GM12801 (cell line): ENCODE results near the gene SLC4A5.

ENCODE experiments used
- TF ChIP-seq, protein P1 (sequence below): IDR thresholded peaks from one replicate; pipeline ENCODE4 v1.5.1; 2011; ENCODE audit warnings: control low read depth; ENCODE audit not compliant: insufficient read length; ENCODE audit errors: extremely low read depth

SLC4A5 gene

DNA sequence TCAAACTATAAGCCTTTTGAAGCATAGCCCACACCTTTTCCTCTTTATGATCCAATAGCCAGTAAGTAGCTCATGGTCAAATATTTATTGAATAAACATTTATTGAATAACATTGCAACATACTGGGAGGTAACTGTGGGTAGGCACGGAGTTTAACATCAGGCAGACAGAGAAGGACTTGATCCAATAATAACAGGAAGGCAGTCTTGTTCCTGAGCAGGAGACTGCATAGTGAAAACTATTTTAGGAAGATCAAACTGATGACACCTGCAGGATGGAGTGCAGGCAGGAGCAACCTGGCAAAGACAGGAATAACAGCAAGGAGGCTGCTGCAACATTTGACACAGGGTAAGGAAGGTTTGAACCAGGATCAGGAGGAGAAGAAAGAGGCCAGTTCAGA lies 40.0 kb upstream of the SLC4A5 start:
- TF ChIP-seq, protein P1, sequence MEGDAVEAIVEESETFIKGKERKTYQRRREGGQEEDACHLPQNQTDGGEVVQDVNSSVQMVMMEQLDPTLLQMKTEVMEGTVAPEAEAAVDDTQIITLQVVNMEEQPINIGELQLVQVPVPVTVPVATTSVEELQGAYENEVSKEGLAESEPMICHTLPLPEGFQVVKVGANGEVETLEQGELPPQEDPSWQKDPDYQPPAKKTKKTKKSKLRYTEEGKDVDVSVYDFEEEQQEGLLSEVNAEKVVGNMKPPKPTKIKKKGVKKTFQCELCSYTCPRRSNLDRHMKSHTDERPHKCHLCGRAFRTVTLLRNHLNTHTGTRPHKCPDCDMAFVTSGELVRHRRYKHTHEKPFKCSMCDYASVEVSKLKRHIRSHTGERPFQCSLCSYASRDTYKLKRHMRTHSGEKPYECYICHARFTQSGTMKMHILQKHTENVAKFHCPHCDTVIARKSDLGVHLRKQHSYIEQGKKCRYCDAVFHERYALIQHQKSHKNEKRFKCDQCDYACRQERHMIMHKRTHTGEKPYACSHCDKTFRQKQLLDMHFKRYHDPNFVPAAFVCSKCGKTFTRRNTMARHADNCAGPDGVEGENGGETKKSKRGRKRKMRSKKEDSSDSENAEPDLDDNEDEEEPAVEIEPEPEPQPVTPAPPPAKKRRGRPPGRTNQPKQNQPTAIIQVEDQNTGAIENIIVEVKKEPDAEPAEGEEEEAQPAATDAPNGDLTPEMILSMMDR: no peak

- TF ChIP-seq, protein P1: no peak
Observed at GRCh38 chr2:74381751-74382150, 38.5 kb upstream of the SLC4A5 start.

- TF ChIP-seq, protein P1: no peak
Observed at GRCh38 chr2:74379851-74380789, 36.9 kb upstream of the SLC4A5 start, which contains the start of gene DCTN1. Gene DCTN1, minus strand, starts transcription at chr2:74380311. Its CDS starts 274 bp downstream, at chr2:74380037.

- TF ChIP-seq, protein P1: no peak
Observed at GRCh38 chr2:74378007-74378406, 34.8 kb upstream of the SLC4A5 start.

GRCh38 chr2:74375838-74376237 lies 32.6 kb upstream of the SLC4A5 start:
- TF ChIP-seq, protein P1: no peak

DNA sequence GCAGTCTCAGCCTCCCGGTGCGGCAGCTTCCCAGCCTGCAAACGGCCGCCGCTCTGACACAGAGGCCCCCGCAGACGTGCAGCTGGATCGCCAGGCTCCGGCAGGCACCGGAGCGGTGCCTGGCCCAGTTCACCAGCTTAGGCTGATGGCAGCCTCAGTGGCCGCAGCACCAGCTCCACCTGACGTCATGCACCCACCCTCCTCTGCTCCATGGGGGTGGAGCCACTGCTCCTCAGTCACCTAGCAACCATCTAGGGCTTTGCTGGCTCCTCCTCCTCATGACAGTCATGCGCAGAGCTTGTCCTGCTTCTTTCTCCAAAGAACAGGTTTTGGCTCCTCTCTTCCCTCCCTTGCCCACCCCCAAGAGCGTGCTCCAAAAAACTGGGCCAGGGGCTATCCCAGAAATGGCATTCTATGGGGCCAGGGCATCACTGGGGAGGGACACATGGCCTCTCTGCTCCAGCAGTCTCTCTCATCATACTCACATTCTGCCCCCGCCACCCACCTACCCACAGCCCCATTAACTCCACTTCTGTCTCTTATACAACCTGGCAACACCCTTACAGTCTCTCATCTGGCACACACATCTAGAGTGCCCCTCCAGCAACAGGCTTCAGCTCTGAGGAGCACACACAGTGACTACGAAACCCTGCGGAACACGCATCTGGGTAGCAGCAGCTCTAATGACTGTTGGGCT lies 31.4 kb upstream of the SLC4A5 start:
- TF ChIP-seq, protein P1: no peak

- TF ChIP-seq, protein P1: no peak
Observed at GRCh38 chr2:74373985-74374384, 30.8 kb upstream of the SLC4A5 start.
